HG03565 (cell line): Measurements from ENCODE around the gene KIF26B.

ENCODE experiments used
- ATAC-seq: cut with Tn5 transposase; IDR thresholded peaks from one replicate; pipeline ENCODE4 v1.9.1; 2021; ENCODE audit warnings: mild to moderate bottlenecking, moderate library complexity; ENCODE audit not compliant: unreplicated experiment

Gene KIF26B

GRCh38 chr1:245131026-245131393 is 23.8 kb upstream of the KIF26B start:
- ATAC-seq = no peak

GRCh38 chr1:245132771-245133170 is 22.0 kb upstream of the KIF26B start:
- no peak for ATAC-seq

GRCh38 chr1:245133995-245134715 is 20.6 kb upstream of the KIF26B start:
- no peak for ATAC-seq

- ATAC-seq = no peak
These were observed 12.5 kb upstream of the KIF26B start for GRCh38 chr1:245142171-245142798.

GRCh38 chr1:245142976-245143375 is 11.8 kb upstream of the KIF26B start:
- ATAC-seq = no peak

GRCh38 chr1:245143849-245144248 is 10.9 kb upstream of the KIF26B start:
- no peak for ATAC-seq

- no peak for ATAC-seq
These were observed 6.7 kb upstream of the KIF26B start for GRCh38 chr1:245148069-245148468.

- no peak for ATAC-seq
These were observed 5.9 kb upstream of the KIF26B start for GRCh38 chr1:245148861-245149260.

GRCh38 chr1:245153081-245153551 is 1.7 kb upstream of the KIF26B start:
- ATAC-seq = no peak

- no peak for ATAC-seq
These were observed 995 bp upstream of the KIF26B start for GRCh38 chr1:245153552-245154428.

- ATAC-seq = no peak
These were observed 671 bp downstream of the KIF26B start for GRCh38 chr1:245155272-245156040.

- ATAC-seq = peak; percentile 87
These were observed 1.4 kb downstream of the KIF26B start for GRCh38 chr1:245156041-245156735.

GRCh38 chr1:245156736-245157505 is 2.1 kb downstream of the KIF26B start:
- no peak for ATAC-seq

GRCh38 chr1:245158913-245159312 is 4.1 kb downstream of the KIF26B start:
- ATAC-seq = no peak

- no peak for ATAC-seq
These were observed 5.5 kb downstream of the KIF26B start for GRCh38 chr1:245160288-245160687.

- no peak for ATAC-seq
These were observed 6.1 kb downstream of the KIF26B start for GRCh38 chr1:245160741-245161400.

GRCh38 chr1:245161866-245162265 is 7.1 kb downstream of the KIF26B start:
- ATAC-seq = no peak

- no peak for ATAC-seq
These were observed 11.7 kb downstream of the KIF26B start for GRCh38 chr1:245166471-245166885.

GRCh38 chr1:245168086-245168485 is 13.3 kb downstream of the KIF26B start:
- ATAC-seq = no peak
